Activated naive CD8-positive, alpha-beta T cell treated with anti-CD3 and anti-CD28 coated beads for 36 hours (primary cell): ENCODE data around the gene TMUB1. TPM values are rescaled to one million over a fixed set of nuclear protein-coding genes. Genes with fewer than 3 reads are reported as not detected.
"Not testable (repeated sequence)": the region's sequence is repeated elsewhere in the genome, so short reads cannot be mapped to it uniquely, and the experiment has no call there.

ENCODE experiments used
- DNase-seq: peaks from one replicate; pipeline ENCODE4 v3.0.0; 2021
- H3K27ac Mint-ChIP-seq: one replicate; pipeline ENCODE4 v1.8.0; 2022; ENCODE audit warnings: mild to moderate bottlenecking, moderate library complexity, mixed read lengths
- H3K27me3 Mint-ChIP-seq: one replicate; pipeline ENCODE4 v1.8.0; 2022; ENCODE audit warnings: mild to moderate bottlenecking, mixed read lengths
- H3K36me3 Mint-ChIP-seq: one replicate; pipeline ENCODE4 v1.8.0; 2021; ENCODE audit warnings: mild to moderate bottlenecking, mixed read lengths
- H3K4me1 Mint-ChIP-seq: one replicate; pipeline ENCODE4 v1.8.0; 2021; ENCODE audit warnings: mixed read lengths
- H3K4me3 Mint-ChIP-seq: one replicate; pipeline ENCODE4 v1.8.0; 2022; ENCODE audit warnings: mild to moderate bottlenecking, moderate library complexity, mixed read lengths
- H3K9me3 Mint-ChIP-seq: one replicate; pipeline ENCODE4 v1.8.0; 2022; ENCODE audit warnings: mixed read lengths
- total RNA-seq, 2 experiments: library from RNA; stranded (reverse); gene quantifications; one replicate each; pipeline ENCODE4 v1.2.3, GENCODE V29; 2021

TMUB1 gene
- total RNA-seq, 2 experiments from 2014 or later: 59.2 to 59.3 TPM

- Mint-ChIP-seq H3K27me3 (no peaks in the 10 kb centered on the region), H3K36me3 (no peaks in the 10 kb centered on the region), H3K27ac (no peak within 1 kb of the TSS), H3K4me1 (no peaks in the 10 kb centered on the region), H3K9me3 (no peaks in the 10 kb centered on the region), H3K4me3 (no peak within 1 kb of the TSS)
- DNase-seq: no peak
Observed at GRCh38 chr7:151047976-151048815, 35.1 kb downstream of the TMUB1 start, which contains the start of gene ASIC3. Gene ASIC3 (plus strand): TSS chr7:151048531. CDS start chr7:151048886, 355 bp downstream.

- Mint-ChIP-seq H3K9me3 (no peaks in the 10 kb centered on the region), H3K36me3 (peaks cover 2% of the 10 kb centered on the region), H3K27me3 (no peaks in the 10 kb centered on the region), H3K4me1 (no peaks in the 10 kb centered on the region), H3K4me3 (no peak overlapping the region), H3K27ac (no peak overlapping the region)
- no peak for DNase-seq
Observed at GRCh38 chr7:151046603-151047573, 36.4 kb downstream of the TMUB1 start.

- no peaks in the 10 kb centered on the region for H3K4me1 Mint-ChIP-seq
- H3K36me3 Mint-ChIP-seq: peaks cover 2% of the 10 kb centered on the region
- DNase-seq: no peak
- no peaks in the 10 kb centered on the region for H3K27me3 Mint-ChIP-seq
- no peak overlapping the region for H3K27ac Mint-ChIP-seq
- H3K9me3 Mint-ChIP-seq: no peaks in the 10 kb centered on the region
- H3K4me3 Mint-ChIP-seq: no peak overlapping the region
Observed at GRCh38 chr7:151045967-151046366, 37.3 kb downstream of the TMUB1 start.

- H3K4me1 Mint-ChIP-seq: no peaks in the 10 kb centered on the region
- peaks cover 2% of the 10 kb centered on the region for H3K36me3 Mint-ChIP-seq
- H3K9me3 Mint-ChIP-seq: no peaks in the 10 kb centered on the region
- H3K4me3 Mint-ChIP-seq: no peak overlapping the region
- no peak overlapping the region for H3K27ac Mint-ChIP-seq
- DNase-seq: no peak
- no peaks in the 10 kb centered on the region for H3K27me3 Mint-ChIP-seq
Observed at GRCh38 chr7:151045262-151045661, 38.0 kb downstream of the TMUB1 start.

GRCh38 chr7:151043959-151044358 lies 39.3 kb downstream of the TMUB1 start:
- H3K9me3 Mint-ChIP-seq: no peaks in the 10 kb centered on the region
- peaks cover 12% of the 10 kb centered on the region for H3K4me1 Mint-ChIP-seq
- DNase-seq: no peak
- H3K36me3 Mint-ChIP-seq: peaks cover 2% of the 10 kb centered on the region
- H3K27me3 Mint-ChIP-seq: no peaks in the 10 kb centered on the region
- no peak overlapping the region for H3K4me3 Mint-ChIP-seq
- no peak overlapping the region for H3K27ac Mint-ChIP-seq

- H3K27ac Mint-ChIP-seq, H3K36me3 Mint-ChIP-seq, DNase-seq, H3K4me3 Mint-ChIP-seq, H3K27me3 Mint-ChIP-seq, H3K9me3 Mint-ChIP-seq: not testable (repeated sequence)
- peaks cover 17% of the 10 kb centered on the region for H3K4me1 Mint-ChIP-seq
Observed at GRCh38 chr7:151043449-151043848, 39.8 kb downstream of the TMUB1 start.

GRCh38 chr7:151040616-151041375 lies 42.5 kb downstream of the TMUB1 start:
- Mint-ChIP-seq H3K9me3 (no peaks in the 10 kb centered on the region), H3K4me3 (no peak overlapping the region), H3K27ac (no peak overlapping the region), H3K27me3 (no peaks in the 10 kb centered on the region), H3K36me3 (peaks cover 2% of the 10 kb centered on the region), H3K4me1 (peaks cover 18% of the 10 kb centered on the region)
- DNase-seq: no peak

GRCh38 chr7:151039850-151040548 lies 43.3 kb downstream of the TMUB1 start:
- Mint-ChIP-seq H3K27ac (peak overlapping the region; percentile 84), H3K4me1 (peaks cover 18% of the 10 kb centered on the region), H3K9me3 (no peaks in the 10 kb centered on the region), H3K27me3 (no peaks in the 10 kb centered on the region), H3K36me3 (peaks cover 2% of the 10 kb centered on the region), H3K4me3 (no peak overlapping the region)
- no peak for DNase-seq

- peak; percentile 86 for DNase-seq
- H3K4me1 Mint-ChIP-seq: peaks cover 18% of the 10 kb centered on the region
- H3K9me3 Mint-ChIP-seq: no peaks in the 10 kb centered on the region
- H3K27ac Mint-ChIP-seq: peak overlapping the region; percentile 84
- no peak overlapping the region for H3K4me3 Mint-ChIP-seq
- no peaks in the 10 kb centered on the region for H3K27me3 Mint-ChIP-seq
- peaks cover 2% of the 10 kb centered on the region for H3K36me3 Mint-ChIP-seq
Observed at GRCh38 chr7:151038951-151039849, 44.1 kb downstream of the TMUB1 start.

GRCh38 chr7:151035902-151036301 lies 47.4 kb downstream of the TMUB1 start:
- H3K27me3 Mint-ChIP-seq: no peaks in the 10 kb centered on the region
- DNase-seq: no peak
- H3K36me3 Mint-ChIP-seq: no peaks in the 10 kb centered on the region
- peaks cover 18% of the 10 kb centered on the region for H3K4me1 Mint-ChIP-seq
- no peak overlapping the region for H3K4me3 Mint-ChIP-seq
- no peak overlapping the region for H3K27ac Mint-ChIP-seq
- H3K9me3 Mint-ChIP-seq: no peaks in the 10 kb centered on the region

- Mint-ChIP-seq H3K4me3 (no peak overlapping the region), H3K9me3 (no peaks in the 10 kb centered on the region), H3K4me1 (peaks cover 18% of the 10 kb centered on the region), H3K36me3 (no peaks in the 10 kb centered on the region), H3K27ac (no peak overlapping the region), H3K27me3 (no peaks in the 10 kb centered on the region)
- DNase-seq: no peak
Observed at GRCh38 chr7:151035026-151035717, 48.1 kb downstream of the TMUB1 start.

- Mint-ChIP-seq H3K36me3 (no peaks in the 10 kb centered on the region), H3K27ac (no peak overlapping the region)
Observed at GRCh38 chr7:151034312-151035025, 48.8 kb downstream of the TMUB1 start.

More at GRCh38 chr7:151034312-151035025, 48.8 kb downstream of the TMUB1 start:
- Mint-ChIP-seq H3K9me3 (no peaks in the 10 kb centered on the region), H3K27me3 (no peaks in the 10 kb centered on the region), H3K4me3 (no peak overlapping the region), H3K4me1 (peaks cover 15% of the 10 kb centered on the region)
- DNase-seq: no peak
